Thyroid gland (tissue), 4 donors: ENCODE measurements around the gene ZDHHC11B. TPM values are rescaled to one million over a fixed set of nuclear protein-coding genes. Genes with fewer than 3 reads are reported as not detected.
"Not testable (repeated sequence)": the region's sequence is repeated elsewhere in the genome, so short reads cannot be mapped to it uniquely, and the experiment has no call there.

Source experiments
- DNase-seq, 2 donors: peaks; one replicate each; pipeline ENCODE4 v3.0.0-alpha.2; 2019
- H3K27ac ChIP-seq, 3 donors: fragments of 200-600 bp; sonication (generic); 1 replicate in 2 of 3; 2 replicates in 1 of 3; pipeline ENCODE4 v1.5.1; 2016 to 2019; ENCODE audit warnings: mild to moderate bottlenecking in 1 of 3, moderate library complexity in 1 of 3
- H3K27me3 ChIP-seq: fragments of 200-600 bp; sonication (generic); one replicate; pipeline ENCODE4 v1.5.1; 2019
- H3K36me3 ChIP-seq, 2 donors: fragments of 200-600 bp; sonication (generic); one replicate each; pipeline ENCODE4 v1.5.1; 2016 to 2019
- H3K4me1 ChIP-seq, 2 donors: fragments of 200-600 bp; sonication (generic); one replicate each; pipeline ENCODE4 v1.5.1; 2017 to 2019
- H3K4me3 ChIP-seq, 3 donors: fragments of 200-600 bp; sonication (generic); replicated peaks in 1 of 3; 1 replicate in 2 of 3; 2 replicates in 1 of 3; pipeline ENCODE4 v1.5.1; 2016; ENCODE audit warnings: mild to moderate bottlenecking in 1 of 3
- H3K9me3 ChIP-seq: fragments of 200-600 bp; sonication (generic); one replicate; pipeline ENCODE4 v1.5.1; 2017
- POLR2A ChIP-seq, 2 donors: fragments of 450-650 bp; IDR thresholded peaks; one replicate each; pipeline ENCODE4 v1.6.1; 2017; ENCODE audit warnings: antibody characterized with exemption in 2 of 2, mild to moderate bottlenecking in 2 of 2, moderate library complexity in 1 of 2
- WGBS, 2 donors: methylation state at CpG; one replicate each; pipeline ENCODE4 v1.1.5; 2017; 5-methylcytosine and 5-hydroxymethylcytosine counted together
- intact Hi-C: fragments of 100-400 bp; cut with DNase I; formaldehyde crosslinking; loops from one replicate; pipeline ENCODE4 v1.15.1; 2023
- total RNA-seq, 4 donors: library from RNA; depleted of rRNA; stranded (reverse); fragments of >200 nt; gene quantifications; one replicate each; pipeline ENCODE4 v1.2.3, GENCODE V29; 2016
- TF ChIP-seq, protein P1 (sequence below), 6 experiments: fragments of 200-600 bp in 3 of 6; fragments of 450-650 bp in 3 of 6; sonication (generic) in 3 of 6; IDR thresholded peaks; one replicate each; pipeline ENCODE4 v1.5.1; 2016 to 2019; ENCODE audit warnings: antibody characterized with exemption in 6 of 6, mild to moderate bottlenecking in 2 of 6, inconsistent platforms in 1 of 6, moderate library complexity in 1 of 6

Gene ZDHHC11B
- total RNA-seq, 4 donors from 2014 or later: 1.6 to 6.8 (median 2.9) TPM

DNA sequence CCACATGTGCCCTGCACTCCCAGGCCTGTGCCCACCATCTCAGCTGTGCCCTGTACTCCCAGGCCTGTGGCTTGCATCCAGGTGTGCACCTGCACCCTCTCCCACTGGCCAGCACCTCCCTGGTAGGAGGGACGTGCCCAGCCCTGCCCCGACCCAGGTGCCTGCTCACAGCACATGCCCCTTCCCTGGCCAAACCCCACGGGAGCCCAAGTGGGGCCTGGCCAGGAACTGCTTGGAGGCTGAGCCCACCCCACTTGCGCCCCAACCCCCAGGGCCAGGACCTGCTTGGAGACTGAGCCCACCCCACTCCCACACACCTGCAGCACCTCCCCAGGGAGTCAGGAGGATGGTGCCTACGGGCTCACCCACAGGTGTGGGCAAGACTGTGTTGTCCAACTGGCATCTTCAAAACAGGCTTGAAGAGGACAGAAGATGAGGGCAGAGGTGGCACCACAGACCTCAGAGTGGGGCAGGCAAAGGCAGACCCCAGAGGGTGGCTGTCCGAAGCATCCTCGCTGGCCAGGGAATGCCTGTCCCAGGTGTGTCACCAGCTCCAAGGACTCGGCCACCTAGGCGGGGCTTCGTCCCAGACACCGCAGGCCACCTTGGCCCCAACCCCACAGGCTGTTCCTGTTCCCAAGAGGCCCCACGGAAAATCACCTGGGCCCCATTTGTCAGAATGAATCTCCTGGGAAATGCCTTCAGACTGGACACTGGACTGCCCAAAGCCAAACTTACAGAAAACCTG lies 10.8 kb downstream of the ZDHHC11B start:
- no peak overlapping the region for H3K27ac ChIP-seq
- 89 to 93% methylated on average over 6 to 8 of the region's 12 CpGs for WGBS, 2 donors
- DNase-seq: no peak
- intact Hi-C loops: loop anchor here (10.0 kb wide), 1 partner anchor 99 kb away; no protein-coding TSS in a partner anchor
- no peak for TF ChIP-seq POLR2A (IDR thresholded peaks at IDR 0.05)
- TF ChIP-seq, protein P1, sequence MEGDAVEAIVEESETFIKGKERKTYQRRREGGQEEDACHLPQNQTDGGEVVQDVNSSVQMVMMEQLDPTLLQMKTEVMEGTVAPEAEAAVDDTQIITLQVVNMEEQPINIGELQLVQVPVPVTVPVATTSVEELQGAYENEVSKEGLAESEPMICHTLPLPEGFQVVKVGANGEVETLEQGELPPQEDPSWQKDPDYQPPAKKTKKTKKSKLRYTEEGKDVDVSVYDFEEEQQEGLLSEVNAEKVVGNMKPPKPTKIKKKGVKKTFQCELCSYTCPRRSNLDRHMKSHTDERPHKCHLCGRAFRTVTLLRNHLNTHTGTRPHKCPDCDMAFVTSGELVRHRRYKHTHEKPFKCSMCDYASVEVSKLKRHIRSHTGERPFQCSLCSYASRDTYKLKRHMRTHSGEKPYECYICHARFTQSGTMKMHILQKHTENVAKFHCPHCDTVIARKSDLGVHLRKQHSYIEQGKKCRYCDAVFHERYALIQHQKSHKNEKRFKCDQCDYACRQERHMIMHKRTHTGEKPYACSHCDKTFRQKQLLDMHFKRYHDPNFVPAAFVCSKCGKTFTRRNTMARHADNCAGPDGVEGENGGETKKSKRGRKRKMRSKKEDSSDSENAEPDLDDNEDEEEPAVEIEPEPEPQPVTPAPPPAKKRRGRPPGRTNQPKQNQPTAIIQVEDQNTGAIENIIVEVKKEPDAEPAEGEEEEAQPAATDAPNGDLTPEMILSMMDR (IDR thresholded peaks at IDR 0.05): no peak
- H3K4me1 ChIP-seq: no peaks in the 10 kb centered on the region
- H3K4me3 ChIP-seq: no peak overlapping the region
- H3K27me3 ChIP-seq: no peaks in the 10 kb centered on the region
- no peaks in the 10 kb centered on the region for H3K36me3 ChIP-seq
- no peaks in the 10 kb centered on the region for H3K9me3 ChIP-seq

- 83 to 86% methylated on average over 13 of the region's 13 CpGs for WGBS, 2 donors
- intact Hi-C loops: loop anchor here (10.0 kb wide), 1 partner anchor 98 kb away; no protein-coding TSS in a partner anchor
- not testable (repeated sequence) for H3K4me3 ChIP-seq, DNase-seq, H3K27me3 ChIP-seq, H3K36me3 ChIP-seq, H3K27ac ChIP-seq, H3K9me3 ChIP-seq, H3K4me1 ChIP-seq
Measured at GRCh38 chr5:772931-773330, 11.6 kb downstream of the ZDHHC11B start.

DNA sequence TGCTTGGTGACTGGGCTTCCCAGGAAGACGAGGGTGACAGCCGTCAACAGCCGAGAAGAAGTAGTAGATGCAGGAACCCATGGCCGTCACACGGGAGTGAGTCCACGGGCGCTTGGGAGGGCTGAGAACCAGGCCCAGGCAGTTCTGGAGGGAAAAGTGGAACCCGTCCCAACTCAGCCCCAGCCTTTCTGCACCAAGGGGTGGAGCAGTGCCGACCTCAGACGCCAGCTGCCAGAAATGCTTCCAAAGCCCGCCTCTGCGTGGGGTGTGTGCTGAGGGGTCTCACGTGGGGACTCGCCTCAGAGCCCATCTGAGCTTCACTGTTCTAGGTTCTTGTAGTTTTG lies 12.0 kb downstream of the ZDHHC11B start:
- not testable (repeated sequence) for H3K36me3 ChIP-seq, H3K4me3 ChIP-seq, H3K4me1 ChIP-seq, H3K27ac ChIP-seq, H3K9me3 ChIP-seq, H3K27me3 ChIP-seq, DNase-seq
- 70 to 72% methylated on average over 4 to 6 of the region's 14 CpGs for WGBS, 2 donors
- intact Hi-C loops: loop anchor here (10.0 kb wide), 1 partner anchor 98 kb away; no protein-coding TSS in a partner anchor

DNA sequence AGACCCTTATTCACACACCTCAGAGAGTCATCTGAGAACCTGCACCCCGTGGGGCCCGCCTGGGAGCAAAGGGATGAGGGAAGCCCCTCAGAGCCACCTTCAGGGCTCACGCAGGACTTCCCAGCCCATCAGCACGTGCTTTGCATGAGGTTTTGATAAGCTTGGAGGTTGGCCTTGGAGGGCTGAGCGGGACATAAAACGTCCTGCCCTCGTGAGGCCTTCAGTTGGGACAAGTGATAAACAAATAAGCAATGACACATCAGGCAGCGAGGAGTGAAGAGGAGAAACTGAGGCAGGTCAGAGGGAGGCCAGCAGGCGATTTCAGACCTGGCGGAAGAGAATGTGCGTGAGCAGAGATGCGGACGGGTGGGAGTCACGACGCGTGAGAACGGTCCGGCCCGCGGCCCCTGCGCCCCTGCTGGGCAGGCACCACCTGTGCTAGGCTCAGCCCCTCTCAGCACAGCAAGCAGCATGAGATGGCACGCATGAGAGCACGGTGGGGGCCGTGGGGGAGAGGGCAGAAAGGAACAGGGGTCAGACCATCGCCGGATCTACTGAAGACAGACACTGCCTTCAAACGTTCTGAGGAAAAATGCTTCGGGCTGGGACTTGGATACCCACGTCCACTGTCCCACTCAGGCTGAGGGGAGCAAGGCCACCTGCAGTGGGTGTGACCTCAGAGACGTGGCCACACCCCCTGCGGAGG lies 12.5 kb downstream of the ZDHHC11B start:
- H3K4me3 ChIP-seq, H3K27ac ChIP-seq, DNase-seq, H3K9me3 ChIP-seq, H3K36me3 ChIP-seq, H3K4me1 ChIP-seq, H3K27me3 ChIP-seq: not testable (repeated sequence)
- intact Hi-C loops: loop anchor here (10.0 kb wide), 1 partner anchor 97 kb away; no protein-coding TSS in a partner anchor
- 71 to 76% methylated on average over 9 to 14 of the region's 31 CpGs for WGBS, 2 donors

GRCh38 chr5:771087-771781 lies 13.3 kb downstream of the ZDHHC11B start:
- not testable (repeated sequence) for H3K4me1 ChIP-seq, H3K36me3 ChIP-seq, H3K27ac ChIP-seq, DNase-seq, H3K27me3 ChIP-seq, H3K4me3 ChIP-seq, H3K9me3 ChIP-seq
- 84 to 92% methylated on average over 7 to 18 of the region's 19 CpGs for WGBS, 2 donors
- intact Hi-C loops: loop anchor here (10.0 kb wide), 1 partner anchor 96 kb away; no protein-coding TSS in a partner anchor

- not testable (repeated sequence) for DNase-seq, H3K9me3 ChIP-seq, H3K36me3 ChIP-seq, H3K27me3 ChIP-seq, H3K4me1 ChIP-seq, H3K27ac ChIP-seq, H3K4me3 ChIP-seq
- intact Hi-C loops: loop anchor here (10.0 kb wide), 1 partner anchor 96 kb away; no protein-coding TSS in a partner anchor
- 98% methylated on average over 7 of the region's 10 CpGs; no CpG with 5 or more reads in 1 of the 2 donors for WGBS, 2 donors
Measured at GRCh38 chr5:770585-770984, 13.9 kb downstream of the ZDHHC11B start.

DNA sequence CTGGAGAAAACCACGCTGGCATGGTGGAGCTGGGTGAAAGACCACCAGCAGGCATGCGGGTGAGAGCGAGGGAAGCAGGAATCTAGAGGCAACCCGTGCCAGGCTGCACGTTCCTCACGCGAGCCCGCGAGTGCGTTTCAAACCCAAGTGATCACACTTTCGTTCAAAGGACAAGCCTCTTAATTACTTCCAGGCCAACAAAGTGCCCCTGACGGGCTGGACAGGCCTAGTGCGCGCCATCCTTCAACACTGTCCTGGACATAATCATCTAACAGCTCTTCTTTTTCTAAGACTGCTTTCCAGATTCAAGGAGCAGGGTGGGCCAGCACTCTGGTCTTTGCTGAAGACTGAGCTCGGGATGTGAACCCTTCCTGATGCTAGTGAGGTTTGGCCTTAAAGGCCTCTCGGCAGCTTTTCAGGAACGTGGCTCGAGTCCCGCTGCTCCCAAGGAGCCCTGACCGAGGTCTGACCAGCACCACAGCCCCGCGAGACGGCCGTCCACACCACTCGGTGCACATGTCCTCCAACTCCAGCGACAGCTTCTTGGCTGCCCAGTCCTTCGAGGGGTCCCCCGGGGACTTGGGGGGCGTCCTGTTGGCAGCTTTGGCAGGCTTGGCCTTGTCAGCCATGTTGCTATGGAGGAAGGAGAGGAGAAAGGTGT lies 14.9 kb downstream of the ZDHHC11B start:
- intact Hi-C loops: loop anchor here (10.0 kb wide), 1 partner anchor 95 kb away; no protein-coding TSS in a partner anchor
- not testable (repeated sequence) for H3K36me3 ChIP-seq, H3K27me3 ChIP-seq, H3K4me1 ChIP-seq, H3K9me3 ChIP-seq, H3K27ac ChIP-seq, H3K4me3 ChIP-seq, DNase-seq
- WGBS, 2 donors: 94 to 95% methylated on average over 27 to 29 of the region's 29 CpGs
